HepG2 (cell line): ENCODE data around the gene TMEM14C. TPM values are rescaled to one million over a fixed set of nuclear protein-coding genes. Genes with fewer than 3 reads are reported as not detected.
A peak's percentile ranks its signal among the peaks of the same experiment; 100 is the strongest.

Experiments used
- MIXL1 ChIP-seq: IDR thresholded peaks from 2 replicates; pipeline ENCODE4 v1.6.1; 2016
- POGZ ChIP-seq: sonication (generic); formaldehyde crosslinking; IDR thresholded peaks from 2 replicates; pipeline ENCODE4 v1.4.0; 2020; ENCODE audit warnings: mild to moderate bottlenecking, missing genetic modification reagents
- POLR2AphosphoS5 ChIP-seq: IDR thresholded peaks from 2 replicates; pipeline ENCODE4 v1.6.1; 2012; ENCODE audit warnings: low read depth, low read length
- REPIN1 ChIP-seq: sonication (generic); formaldehyde crosslinking; IDR thresholded peaks from 2 replicates; pipeline ENCODE4 v1.8.0; 2022; ENCODE audit warnings: missing genetic modification reagents, low read depth, mild to moderate bottlenecking, borderline replicate concordance
- RFXANK ChIP-seq: IDR thresholded peaks from 2 replicates; pipeline ENCODE4 v1.6.1; 2016
- SOX5 ChIP-seq: IDR thresholded peaks from 2 replicates; pipeline ENCODE4 v1.6.1; 2016; ENCODE audit warnings: borderline replicate concordance
- ZBTB7B ChIP-seq: sonication (generic); formaldehyde crosslinking; IDR thresholded peaks from 2 replicates; pipeline ENCODE4 v1.4.0; 2020; ENCODE audit warnings: missing genetic modification reagents
- ZNF615 ChIP-seq: sonication (generic); formaldehyde crosslinking; IDR thresholded peaks from 2 replicates; pipeline ENCODE4 v1.5.0; 2020; ENCODE audit warnings: mild to moderate bottlenecking, missing genetic modification reagents, borderline replicate concordance
- polyA plus RNA-seq, 8 experiments: library from polyadenylated mRNA; depleted of rRNA in 3 of 8; stranded (reverse) in 7 of 8; unstranded in 1 of 8; fragments of >200 nt; fragmentation: Illumina TruSeq in 4 of 8; extraction: Trizol in 4 of 8; gene quantifications; 2 replicates each; pipeline versions ENCODE4 v1.2.1 to v1.2.3, GENCODE V29; 2011 to 2016; ENCODE audit warnings: low read depth in 4 of 8, missing spikeins in 1 of 8, mixed read lengths in 1 of 8; ENCODE audit not compliant: insufficient read depth in 1 of 8
- total RNA-seq, 5 experiments: library from RNA; depleted of rRNA; stranded (reverse); fragments of >200 nt; fragmentation: Illumina TruSeq; extraction: Trizol; gene quantifications; 2 replicates each; pipeline ENCODE4 v1.2.3, GENCODE V29; 2016; ENCODE audit warnings: low read depth in 1 of 5
- TF ChIP-seq, protein P1 (sequence below): sonication (generic); formaldehyde crosslinking; IDR thresholded peaks from 2 replicates; pipeline ENCODE4 v1.4.0; 2020; ENCODE audit warnings: missing genetic modification reagents
- TF ChIP-seq, protein P2 (sequence below): sonication (generic); formaldehyde crosslinking; IDR thresholded peaks from 2 replicates; pipeline ENCODE4 v1.4.0; 2020; ENCODE audit warnings: mild to moderate bottlenecking, missing genetic modification reagents
- TF ChIP-seq, protein P3 (sequence below): IDR thresholded peaks from 2 replicates; pipeline ENCODE4 v1.6.1; 2016; ENCODE audit warnings: missing genetic modification reagents, missing compliant biosample characterization
- TF ChIP-seq, protein P4 (sequence below): sonication (generic); formaldehyde crosslinking; IDR thresholded peaks from 2 replicates; pipeline ENCODE4 v1.8.0; 2022; ENCODE audit warnings: missing genetic modification reagents, mild to moderate bottlenecking, borderline replicate concordance
- TF ChIP-seq, protein P5 (sequence below): sonication (generic); formaldehyde crosslinking; conservative IDR thresholded peaks from 2 replicates; pipeline ENCODE4 v1.8.0; 2022; ENCODE audit warnings: low read depth, missing genetic modification reagents
- TF ChIP-seq, protein P6 (sequence below): sonication (generic); formaldehyde crosslinking; IDR thresholded peaks from 2 replicates; pipeline ENCODE4 v1.8.1; 2022; ENCODE audit warnings: mild to moderate bottlenecking, missing genetic modification reagents

TMEM14C gene
- total and polyA plus RNA-seq, 2 of the 13 experiments (the other 11 are each of a cell fraction or from before 2014, with no cell fraction given) = 184 TPM

DNA sequence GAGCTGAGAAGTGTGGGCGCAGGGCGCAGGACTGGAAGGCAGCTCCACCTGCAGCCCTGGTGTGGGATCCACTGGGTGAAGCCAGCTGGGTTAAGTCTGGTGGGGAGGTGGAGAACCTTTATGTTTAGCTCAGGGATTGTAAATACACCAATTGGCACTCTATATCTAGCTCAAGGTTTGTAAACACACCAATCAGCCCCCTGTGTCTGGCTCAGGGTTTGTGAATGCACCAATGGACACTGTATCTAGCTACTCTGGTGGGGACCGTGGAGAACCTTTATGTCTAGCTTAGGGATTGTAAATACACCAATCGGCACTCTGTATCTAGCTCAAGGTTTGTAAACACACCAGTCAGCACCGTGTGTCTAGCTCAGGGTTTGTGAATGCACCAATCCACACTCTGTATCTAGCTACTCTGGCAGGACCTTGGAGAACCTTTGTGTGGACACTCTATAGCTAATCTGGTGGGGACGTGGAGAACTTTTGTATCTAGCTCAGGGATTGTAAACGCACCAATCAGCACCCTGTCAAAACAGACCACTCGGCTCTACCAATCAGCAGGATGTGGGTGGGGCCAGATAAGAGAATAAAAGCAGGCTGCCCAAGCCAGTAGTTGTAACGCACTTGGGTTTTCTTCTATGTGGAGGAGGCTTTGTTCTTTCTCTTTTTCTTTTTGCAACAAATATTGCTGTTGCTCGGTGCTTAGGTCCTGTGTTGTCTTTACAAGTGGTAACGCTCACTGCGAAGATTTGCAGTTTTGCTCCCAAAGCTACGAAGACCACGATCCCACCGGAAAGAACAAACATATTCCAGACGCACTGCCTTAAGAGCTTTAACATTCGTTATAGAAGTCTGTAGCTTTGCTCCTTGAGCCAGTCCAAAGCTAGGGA is 1.7 kb upstream of the TMEM14C start (continued):
- TF ChIP-seq, protein P1, sequence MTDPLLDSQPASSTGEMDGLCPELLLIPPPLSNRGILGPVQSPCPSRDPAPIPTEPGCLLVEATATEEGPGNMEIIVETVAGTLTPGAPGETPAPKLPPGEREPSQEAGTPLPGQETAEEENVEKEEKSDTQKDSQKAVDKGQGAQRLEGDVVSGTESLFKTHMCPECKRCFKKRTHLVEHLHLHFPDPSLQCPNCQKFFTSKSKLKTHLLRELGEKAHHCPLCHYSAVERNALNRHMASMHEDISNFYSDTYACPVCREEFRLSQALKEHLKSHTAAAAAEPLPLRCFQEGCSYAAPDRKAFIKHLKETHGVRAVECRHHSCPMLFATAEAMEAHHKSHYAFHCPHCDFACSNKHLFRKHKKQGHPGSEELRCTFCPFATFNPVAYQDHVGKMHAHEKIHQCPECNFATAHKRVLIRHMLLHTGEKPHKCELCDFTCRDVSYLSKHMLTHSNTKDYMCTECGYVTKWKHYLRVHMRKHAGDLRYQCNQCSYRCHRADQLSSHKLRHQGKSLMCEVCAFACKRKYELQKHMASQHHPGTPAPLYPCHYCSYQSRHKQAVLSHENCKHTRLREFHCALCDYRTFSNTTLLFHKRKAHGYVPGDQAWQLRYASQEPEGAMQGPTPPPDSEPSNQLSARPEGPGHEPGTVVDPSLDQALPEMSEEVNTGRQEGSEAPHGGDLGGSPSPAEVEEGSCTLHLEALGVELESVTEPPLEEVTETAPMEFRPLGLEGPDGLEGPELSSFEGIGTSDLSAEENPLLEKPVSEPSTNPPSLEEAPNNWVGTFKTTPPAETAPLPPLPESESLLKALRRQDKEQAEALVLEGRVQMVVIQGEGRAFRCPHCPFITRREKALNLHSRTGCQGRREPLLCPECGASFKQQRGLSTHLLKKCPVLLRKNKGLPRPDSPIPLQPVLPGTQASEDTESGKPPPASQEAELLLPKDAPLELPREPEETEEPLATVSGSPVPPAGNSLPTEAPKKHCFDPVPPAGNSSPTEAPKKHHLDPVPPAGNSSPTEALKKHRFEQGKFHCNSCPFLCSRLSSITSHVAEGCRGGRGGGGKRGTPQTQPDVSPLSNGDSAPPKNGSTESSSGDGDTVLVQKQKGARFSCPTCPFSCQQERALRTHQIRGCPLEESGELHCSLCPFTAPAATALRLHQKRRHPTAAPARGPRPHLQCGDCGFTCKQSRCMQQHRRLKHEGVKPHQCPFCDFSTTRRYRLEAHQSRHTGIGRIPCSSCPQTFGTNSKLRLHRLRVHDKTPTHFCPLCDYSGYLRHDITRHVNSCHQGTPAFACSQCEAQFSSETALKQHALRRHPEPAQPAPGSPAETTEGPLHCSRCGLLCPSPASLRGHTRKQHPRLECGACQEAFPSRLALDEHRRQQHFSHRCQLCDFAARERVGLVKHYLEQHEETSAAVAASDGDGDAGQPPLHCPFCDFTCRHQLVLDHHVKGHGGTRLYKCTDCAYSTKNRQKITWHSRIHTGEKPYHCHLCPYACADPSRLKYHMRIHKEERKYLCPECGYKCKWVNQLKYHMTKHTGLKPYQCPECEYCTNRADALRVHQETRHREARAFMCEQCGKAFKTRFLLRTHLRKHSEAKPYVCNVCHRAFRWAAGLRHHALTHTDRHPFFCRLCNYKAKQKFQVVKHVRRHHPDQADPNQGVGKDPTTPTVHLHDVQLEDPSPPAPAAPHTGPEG = peak; percentile 31; the same call in 1 of the 2 replicates
- TF ChIP-seq ZNF615 (CRISPR knock-in tag) (peak; percentile 28; the same call in 1 of the 2 replicates), REPIN1 (CRISPR knock-in tag) (peak; percentile 83; the same call in 1 of the 2 replicates), POLR2AphosphoS5 (peak; percentile 90), RFXANK (0 out of 2 replicates have a peak, but pooled peaks have one; percentile 11), POGZ (CRISPR knock-in tag) (peak; percentile 93), ZBTB7B (0 out of 2 replicates have a peak, but pooled peaks have one; percentile 34), MIXL1 (CRISPR knock-in tag) (peak; percentile 21; the same call in 1 of the 2 replicates), SOX5 (CRISPR knock-in tag) (0 out of 2 replicates have a peak, but pooled peaks have one; percentile 38)
- TF ChIP-seq, protein P2, sequence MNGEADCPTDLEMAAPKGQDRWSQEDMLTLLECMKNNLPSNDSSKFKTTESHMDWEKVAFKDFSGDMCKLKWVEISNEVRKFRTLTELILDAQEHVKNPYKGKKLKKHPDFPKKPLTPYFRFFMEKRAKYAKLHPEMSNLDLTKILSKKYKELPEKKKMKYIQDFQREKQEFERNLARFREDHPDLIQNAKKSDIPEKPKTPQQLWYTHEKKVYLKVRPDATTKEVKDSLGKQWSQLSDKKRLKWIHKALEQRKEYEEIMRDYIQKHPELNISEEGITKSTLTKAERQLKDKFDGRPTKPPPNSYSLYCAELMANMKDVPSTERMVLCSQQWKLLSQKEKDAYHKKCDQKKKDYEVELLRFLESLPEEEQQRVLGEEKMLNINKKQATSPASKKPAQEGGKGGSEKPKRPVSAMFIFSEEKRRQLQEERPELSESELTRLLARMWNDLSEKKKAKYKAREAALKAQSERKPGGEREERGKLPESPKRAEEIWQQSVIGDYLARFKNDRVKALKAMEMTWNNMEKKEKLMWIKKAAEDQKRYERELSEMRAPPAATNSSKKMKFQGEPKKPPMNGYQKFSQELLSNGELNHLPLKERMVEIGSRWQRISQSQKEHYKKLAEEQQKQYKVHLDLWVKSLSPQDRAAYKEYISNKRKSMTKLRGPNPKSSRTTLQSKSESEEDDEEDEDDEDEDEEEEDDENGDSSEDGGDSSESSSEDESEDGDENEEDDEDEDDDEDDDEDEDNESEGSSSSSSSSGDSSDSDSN = peak; percentile 63; the same call in 1 of the 2 replicates
- TF ChIP-seq, protein P3, sequence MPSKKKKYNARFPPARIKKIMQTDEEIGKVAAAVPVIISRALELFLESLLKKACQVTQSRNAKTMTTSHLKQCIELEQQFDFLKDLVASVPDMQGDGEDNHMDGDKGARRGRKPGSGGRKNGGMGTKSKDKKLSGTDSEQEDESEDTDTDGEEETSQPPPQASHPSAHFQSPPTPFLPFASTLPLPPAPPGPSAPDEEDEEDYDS (CRISPR knock-in tag) = peak; percentile 93
- TF ChIP-seq, protein P4, sequence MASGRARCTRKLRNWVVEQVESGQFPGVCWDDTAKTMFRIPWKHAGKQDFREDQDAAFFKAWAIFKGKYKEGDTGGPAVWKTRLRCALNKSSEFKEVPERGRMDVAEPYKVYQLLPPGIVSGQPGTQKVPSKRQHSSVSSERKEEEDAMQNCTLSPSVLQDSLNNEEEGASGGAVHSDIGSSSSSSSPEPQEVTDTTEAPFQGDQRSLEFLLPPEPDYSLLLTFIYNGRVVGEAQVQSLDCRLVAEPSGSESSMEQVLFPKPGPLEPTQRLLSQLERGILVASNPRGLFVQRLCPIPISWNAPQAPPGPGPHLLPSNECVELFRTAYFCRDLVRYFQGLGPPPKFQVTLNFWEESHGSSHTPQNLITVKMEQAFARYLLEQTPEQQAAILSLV (CRISPR knock-in tag) = peak; percentile 51; the same call in 1 of the 2 replicates
- TF ChIP-seq, protein P5, sequence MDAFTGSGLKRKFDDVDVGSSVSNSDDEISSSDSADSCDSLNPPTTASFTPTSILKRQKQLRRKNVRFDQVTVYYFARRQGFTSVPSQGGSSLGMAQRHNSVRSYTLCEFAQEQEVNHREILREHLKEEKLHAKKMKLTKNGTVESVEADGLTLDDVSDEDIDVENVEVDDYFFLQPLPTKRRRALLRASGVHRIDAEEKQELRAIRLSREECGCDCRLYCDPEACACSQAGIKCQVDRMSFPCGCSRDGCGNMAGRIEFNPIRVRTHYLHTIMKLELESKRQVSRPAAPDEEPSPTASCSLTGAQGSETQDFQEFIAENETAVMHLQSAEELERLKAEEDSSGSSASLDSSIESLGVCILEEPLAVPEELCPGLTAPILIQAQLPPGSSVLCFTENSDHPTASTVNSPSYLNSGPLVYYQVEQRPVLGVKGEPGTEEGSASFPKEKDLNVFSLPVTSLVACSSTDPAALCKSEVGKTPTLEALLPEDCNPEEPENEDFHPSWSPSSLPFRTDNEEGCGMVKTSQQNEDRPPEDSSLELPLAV (CRISPR knock-in tag) = 0 out of 2 replicates have a peak, but pooled peaks have one; percentile 21
- TF ChIP-seq, protein P6, sequence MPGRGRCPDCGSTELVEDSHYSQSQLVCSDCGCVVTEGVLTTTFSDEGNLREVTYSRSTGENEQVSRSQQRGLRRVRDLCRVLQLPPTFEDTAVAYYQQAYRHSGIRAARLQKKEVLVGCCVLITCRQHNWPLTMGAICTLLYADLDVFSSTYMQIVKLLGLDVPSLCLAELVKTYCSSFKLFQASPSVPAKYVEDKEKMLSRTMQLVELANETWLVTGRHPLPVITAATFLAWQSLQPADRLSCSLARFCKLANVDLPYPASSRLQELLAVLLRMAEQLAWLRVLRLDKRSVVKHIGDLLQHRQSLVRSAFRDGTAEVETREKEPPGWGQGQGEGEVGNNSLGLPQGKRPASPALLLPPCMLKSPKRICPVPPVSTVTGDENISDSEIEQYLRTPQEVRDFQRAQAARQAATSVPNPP = peak; percentile 83
